Stimulated activated CD8-positive, alpha-beta memory T cell treated with anti-CD3 and anti-CD28 coated beads, Interleukin-15, amount 100 ng/mL, for 4 hours (primary cell): Measurements from ENCODE around the gene UTRN.

Experiments used
- DNase-seq, 2 donors: peaks; one replicate each; pipeline ENCODE4 v3.0.0-alpha.2; 2020; ENCODE audit warnings: low read depth in 2 of 2

Gene UTRN

DNA sequence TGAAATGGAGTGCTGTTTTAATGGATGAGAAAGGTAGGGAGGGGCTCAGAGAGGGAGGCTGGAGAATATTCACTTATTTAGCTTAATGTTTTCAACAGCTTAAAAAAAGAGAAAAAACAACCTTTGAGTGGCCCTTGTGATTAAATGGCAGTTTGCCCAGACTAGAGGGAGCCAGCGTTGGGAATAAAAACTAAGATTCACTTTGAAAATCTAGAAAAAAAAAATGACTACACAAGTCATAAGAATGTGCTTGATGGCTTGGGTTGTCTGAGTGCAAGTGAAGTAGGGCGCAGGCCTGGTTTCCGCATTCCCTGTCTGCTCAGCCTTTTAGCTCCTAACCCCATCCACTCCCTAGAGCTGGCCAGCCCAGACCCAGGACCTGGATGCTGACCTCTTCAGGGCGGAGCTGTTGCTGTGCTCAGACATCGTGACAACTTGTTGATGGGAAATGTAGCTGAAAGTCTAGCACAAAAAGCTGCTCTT lies 28.9 kb downstream of the UTRN start:
- no peak for DNase-seq

DNA sequence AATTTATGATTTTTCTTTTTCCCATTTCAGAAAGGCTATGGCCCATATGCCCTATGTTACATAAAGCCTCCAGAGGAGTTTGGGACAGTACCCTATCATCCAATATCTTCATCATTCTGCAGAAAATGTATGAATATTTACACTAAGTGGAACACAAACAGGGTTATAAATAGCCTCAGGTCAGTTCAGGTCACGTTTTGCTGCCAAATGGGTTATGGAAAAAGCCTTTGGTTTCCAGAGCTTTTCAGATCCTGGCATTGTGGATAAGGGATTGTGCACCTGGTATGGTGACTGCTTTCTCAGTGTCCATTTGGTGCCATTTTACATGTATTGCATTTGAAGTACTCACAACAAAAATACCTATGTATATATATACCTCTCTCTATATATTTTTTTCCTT lies 29.4 kb downstream of the UTRN start:
- no peak for DNase-seq

DNA sequence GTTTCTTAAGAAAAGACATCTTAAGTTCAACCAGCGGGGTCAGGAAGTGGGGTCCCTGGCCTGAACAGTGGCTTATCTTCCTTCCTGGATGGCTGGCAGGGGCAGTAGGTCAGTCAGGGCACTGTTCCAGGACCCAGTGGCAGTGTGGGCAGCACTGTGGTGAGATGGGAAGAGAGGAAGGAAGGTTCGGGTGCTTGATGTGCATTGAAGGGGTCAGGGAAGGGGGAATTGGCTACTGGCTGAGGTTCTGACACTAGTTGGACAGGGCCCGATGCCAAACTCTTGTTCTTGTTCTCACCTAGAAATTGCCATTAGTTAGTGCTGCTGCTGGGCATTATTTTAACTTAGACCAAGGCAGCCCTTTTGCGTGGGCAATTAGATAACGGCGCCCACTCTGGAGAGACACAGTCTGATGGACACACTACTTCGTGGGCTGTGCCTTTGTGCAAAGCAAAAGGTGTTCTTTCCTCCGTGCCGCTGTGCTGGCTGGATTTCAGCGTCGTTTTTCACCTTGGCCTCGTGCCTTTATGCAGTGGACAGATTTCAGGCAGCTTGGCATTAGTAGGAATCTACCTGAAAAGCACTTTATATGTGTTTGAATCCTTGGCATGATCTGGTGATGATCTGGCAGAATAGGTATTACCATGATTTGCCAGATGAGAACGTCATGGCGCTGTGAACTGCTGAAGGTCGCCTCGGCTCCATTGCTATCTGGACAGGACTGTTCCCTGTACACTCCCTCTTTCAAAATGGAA lies 30.3 kb downstream of the UTRN start:
- DNase-seq = no peak

DNA sequence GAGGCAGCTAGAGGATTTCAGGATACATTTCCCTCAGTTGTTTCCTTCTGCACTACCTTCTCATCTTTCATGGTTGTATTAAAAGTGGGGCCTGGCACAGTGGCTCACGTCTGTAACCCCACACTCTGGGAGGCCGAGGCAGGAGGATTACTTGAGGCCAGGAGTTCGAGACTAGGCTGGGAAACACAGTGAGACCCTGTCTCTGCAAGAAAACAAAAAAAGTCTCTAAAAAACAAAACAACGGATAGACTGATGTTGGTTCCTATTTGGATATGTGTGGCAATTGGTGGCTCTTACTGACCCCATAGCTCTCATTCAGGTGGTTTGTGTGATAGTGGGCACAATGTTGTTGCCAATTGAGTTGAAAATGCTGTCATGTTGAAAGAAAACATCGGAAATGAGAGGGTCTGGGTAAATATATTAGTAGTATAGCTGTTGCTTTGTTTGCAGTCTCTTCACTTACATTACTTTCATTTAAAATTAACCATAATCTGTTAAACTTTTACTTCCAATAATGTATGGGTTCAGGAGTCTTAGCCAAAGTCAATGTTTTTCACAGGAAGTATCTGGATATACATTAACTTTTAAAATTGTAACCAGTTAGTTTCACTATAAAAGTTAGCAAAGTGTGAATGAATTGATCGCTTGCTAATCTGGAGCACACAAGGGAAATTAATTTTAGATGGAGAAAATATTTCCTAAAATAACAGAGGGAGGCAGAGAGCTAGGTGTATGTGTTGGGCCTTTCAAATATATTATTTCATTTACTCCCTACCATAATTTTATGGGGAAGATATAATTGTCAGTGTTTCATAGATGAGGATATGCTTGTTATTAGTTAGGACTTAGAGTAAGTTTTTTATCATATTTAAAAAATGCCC lies 31.1 kb downstream of the UTRN start:
- DNase-seq = no peak

DNA sequence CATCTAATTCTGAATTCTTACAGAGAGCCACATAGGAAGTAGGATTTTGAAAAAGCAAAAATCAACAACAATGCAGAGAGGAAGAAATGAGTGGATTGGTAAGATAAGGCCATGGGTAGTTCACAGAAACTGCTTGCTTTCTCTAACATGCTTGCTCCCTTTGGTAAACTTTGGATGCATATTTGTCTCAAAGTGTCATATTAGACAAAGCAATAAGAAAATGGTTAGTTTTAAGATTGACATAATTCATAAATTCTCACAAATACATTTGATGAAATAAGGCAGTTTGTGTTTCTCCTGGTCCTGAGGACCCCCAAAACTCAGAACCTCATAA lies 31.7 kb downstream of the UTRN start:
- no peak for DNase-seq

DNA sequence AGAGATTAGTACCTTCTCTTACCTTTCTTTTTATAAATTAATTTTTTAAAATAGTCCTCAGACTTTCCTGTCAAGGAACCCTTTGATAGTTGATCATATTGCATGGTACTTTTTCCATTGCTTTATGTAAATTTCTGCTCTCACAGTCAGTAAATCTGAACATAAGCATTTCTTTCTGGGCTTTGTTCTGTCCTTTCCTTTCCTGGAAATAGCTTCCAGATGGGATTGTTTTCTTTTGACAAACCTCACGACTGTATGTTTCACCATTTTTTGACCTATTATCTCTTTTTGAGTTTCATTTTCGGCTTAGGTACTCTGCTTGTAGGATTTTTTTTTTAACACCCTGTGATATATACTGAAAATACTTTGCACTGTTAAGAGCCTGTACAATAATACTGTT lies 32.6 kb downstream of the UTRN start:
- no peak for DNase-seq

DNA sequence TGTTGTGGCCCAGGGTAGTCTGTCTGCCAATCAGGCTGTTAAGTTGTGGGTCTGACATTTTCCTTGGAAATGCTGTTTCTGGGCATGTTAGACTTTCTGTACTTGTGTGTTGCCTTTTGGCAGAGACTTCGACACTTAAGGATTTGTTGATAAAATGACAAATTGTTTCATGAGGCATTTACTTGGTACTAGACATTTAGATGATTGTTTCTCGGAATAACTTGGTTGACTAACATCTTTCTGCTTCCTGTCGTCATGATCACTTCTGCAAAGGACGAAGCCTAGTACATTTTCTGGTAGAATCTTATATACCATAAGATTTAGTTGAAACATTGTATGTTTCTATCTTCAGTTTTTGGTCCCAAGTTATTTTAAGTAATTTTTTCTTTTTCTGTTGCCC lies 34.1 kb downstream of the UTRN start:
- no peak for DNase-seq

DNA sequence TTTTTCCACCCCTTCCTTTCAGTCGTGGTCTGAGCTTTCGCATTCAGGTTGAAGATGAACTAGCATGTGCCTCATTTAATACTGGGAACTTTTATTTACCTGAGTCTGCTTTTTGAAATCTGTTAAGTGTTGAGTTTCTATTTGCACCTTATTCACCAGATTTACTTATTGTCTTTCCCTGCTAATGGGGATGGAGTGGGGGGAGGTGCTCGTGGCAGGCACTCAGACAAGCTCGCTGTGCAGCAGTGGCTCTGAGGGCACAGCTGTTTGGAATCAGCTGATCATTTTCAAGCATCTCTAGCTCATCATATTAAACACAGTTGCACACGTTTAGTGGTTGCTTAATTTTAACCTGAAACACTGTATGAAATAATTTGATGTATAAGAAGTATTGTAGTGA lies 35.6 kb downstream of the UTRN start:
- no peak for DNase-seq

DNA sequence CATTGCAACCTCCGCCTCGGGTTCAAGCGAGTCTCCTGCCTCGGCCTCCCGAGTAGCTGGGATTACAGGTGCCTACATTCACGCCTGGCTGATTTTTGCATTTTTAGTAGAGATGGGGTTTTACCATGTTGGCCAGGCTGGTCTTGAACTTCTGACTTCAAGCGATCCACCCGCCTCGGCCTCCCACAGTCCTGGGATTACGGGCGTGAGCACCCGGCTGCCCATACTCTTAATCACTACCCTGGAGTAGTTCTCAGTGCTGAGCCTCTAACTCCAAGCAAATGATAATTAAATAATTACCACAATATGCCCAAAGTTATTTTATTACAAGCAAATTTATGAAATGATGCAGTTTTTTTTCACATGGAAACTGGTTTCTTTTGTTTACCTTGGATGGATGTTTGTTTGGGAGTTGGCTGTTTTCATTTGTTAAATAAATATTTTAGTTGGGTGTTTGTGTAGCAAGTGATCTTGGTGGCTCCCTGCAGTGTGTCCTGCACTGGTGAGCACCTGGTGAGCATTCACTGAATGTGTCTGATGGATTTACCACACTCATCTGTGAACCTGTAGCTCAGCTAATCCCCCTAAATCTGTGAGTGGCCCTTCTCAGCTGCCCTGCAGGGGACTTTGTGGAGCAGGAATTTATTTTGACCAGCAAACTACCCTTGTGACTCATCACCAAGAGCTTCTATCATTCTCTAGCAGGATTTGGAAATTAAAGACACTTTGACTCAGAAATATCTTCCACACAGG lies 36.9 kb downstream of the UTRN start:
- no peak for DNase-seq

DNA sequence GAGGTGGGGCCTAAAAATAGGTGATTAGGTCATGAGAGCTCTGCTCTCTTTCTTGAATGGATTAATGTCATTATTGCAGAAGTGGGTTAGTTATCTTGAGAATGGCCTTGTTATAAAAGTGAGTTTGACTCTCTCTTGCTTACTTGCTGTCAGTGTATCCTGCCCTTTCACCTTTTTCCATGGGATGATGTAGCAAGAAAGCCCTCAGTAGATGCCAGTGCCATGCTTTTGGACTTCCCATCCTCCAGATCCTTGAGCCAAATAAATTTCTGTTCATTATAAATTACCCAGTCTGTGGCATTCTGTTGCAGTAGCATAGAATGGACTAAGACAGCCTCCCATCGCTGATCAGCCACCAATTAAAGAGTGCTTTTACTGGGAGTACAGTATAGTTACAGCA lies 40.1 kb downstream of the UTRN start:
- DNase-seq = no peak

DNA sequence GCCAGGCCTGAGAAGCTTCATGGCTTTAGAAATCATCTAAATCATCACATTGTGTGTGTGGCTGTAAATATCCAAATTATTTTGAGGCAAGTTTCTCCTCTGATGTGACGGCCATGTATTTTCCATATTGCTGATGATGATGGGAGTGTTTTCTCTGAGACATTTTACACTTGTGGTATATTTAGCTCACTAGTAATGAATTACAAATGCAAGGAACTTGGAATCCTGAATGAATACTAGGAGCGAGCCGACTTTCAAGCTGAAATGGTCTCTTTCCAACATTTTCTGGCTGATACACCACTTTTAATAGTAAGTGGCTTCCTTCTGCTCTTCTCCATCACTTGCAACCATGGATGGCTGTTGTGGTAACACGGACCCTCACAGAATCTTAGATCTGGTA lies 41.3 kb downstream of the UTRN start:
- DNase-seq = no peak

DNA sequence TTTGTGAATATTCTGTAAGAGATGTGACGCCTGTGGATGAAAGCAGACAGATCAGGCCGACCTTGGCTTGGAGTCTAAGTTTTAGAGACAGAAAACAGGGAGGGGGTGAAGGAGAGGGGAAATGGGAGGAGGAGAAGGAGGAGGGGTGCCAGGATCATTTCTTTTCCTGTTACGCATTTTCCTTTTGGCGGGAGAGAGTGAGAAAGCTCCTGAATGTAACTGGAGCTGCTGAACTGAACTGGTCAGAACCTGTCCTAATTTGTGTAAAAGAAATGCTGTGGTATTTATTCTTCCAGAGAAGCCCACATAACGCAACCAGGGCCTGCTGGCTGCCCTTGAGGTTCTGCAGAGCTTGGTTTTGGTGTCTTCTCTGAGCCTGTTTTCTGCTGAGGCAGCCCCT lies 41.9 kb downstream of the UTRN start:
- DNase-seq = no peak

DNA sequence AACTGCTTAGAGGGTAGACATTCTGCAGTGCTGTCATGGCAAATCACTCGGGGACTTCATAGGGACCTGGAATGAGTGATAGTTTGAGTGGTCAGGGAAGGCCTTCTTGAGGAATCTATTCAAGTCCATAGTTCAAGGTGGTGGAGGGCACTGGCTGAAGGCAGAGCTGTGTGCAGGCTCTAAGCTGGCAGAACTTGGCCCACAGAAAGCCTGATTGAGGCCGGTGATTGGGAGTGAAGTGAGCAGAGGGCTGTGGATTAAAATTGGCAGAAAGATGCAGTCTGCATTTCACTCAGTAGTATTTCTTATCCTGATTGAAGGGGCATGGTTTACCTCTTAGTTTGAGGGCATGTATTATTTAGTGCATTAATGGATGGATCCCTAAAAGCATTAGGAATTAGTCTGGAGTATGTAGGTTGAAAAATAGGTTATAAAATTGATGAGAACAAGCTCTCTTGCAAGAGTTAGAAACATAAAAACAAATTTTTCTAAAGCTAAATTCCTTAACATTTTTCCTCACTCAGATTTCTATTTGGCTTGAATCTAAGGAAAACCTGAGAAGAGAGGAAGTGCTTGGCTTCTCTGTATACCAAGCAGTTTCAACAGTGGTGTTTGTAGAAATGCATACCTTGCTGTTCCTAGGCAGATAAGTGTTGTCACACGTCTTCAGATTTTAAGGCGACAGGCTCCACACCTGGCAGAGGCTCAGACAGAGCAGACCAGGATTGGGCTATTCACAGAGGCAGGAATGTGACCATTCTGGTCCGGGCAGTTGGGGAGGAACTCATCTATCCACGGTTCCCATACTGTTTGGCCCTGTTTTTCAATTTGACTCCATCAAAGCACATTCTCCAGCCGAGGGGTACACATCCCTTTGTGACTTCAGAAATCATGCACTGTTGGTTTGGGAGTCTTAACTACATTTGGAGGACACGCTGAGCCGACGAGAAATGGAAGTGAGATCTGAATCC lies 45.2 kb downstream of the UTRN start:
- DNase-seq = no peak

DNA sequence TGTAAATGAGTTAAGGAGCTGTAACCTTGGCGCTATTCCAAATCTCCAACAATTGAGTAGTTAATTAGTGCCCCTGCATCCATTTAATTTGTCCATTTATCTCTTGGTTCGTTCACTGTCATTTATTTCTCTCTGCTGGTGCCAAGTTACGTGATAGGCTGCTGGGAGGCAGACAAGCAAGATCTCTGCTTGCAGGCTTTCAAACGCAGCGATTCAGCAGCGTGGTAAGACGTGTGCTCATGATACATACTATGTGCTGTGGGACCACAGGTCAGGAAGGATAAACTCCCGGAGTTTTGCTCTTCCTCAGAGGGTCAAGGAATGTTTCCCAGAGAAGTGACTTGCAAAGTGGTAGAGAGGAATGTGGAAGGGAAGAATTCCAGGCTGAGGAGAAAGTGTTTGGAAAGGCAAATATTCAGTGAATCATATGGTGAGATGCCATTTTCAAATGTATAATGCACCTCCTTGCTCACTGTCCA lies 46.4 kb downstream of the UTRN start:
- no peak for DNase-seq

DNA sequence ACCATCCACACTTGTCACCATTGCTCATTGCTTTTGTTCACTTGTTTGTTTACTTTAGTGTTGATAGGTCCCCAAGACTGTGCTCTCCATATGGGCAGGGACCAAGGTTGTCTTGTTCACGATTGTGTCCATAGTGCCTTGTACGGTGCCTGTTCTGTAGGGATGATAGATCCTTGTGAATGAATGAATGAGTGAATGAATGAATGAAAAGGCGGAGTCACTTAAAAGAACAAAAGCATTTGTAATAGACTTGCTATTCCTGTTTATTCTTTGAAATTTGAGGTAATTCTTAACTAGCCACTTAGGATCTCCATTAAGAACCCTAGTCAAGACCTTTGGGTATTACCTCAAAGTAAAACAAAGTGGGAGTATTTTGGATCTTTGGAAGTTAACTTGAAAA lies 47.0 kb downstream of the UTRN start:
- DNase-seq = no peak

DNA sequence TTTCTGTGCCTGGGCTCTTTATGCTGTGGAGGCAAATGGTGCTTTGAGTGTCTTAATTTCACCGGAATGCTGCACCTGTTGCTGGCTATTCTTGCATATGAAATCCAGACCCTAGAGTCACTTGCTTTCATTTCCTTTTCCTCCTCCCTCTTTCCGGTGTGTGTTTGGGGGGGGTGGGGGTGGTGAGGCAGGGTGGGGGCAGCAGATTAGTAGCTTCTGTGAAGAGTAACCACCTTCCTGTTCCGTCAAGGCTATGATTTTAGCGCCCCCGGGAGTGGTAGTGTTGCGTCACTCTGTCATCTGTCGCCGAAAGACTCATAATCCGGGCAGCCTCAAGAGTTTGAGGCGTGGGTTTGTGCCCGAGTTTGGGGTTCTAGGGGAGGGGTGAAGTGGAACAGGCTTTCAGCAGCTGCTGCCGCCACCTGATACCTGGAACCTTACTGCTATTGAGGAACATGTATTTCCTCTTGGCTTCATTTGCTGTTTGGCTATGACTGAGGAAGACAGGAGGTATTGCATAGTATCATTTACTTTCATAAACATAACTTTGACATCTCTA lies 49.1 kb downstream of the UTRN start:
- peak; percentile 56 to 74 for DNase-seq
